H1 (cell line): ENCODE measurements around the gene MSTO1.
"Not testable (repeated sequence)": the region's sequence is repeated elsewhere in the genome, so short reads cannot be mapped to it uniquely, and the experiment has no call there.

Source experiments
- ATF2 ChIP-seq: IDR thresholded peaks from 2 replicates; pipeline ENCODE4 v1.6.1; 2012; ENCODE audit warnings: low read length, inconsistent platforms
- CREB1 ChIP-seq: IDR thresholded peaks from 2 replicates; pipeline ENCODE4 v1.6.1; 2012; ENCODE audit warnings: inconsistent platforms
- CTCF ChIP-seq, 3 experiments: IDR thresholded peaks; 1 replicate in 2 of 3; 2 replicates in 1 of 3; pipeline versions ENCODE4 v1.5.1 to v1.6.1; 2011; ENCODE audit warnings: low read length in 3 of 3, mild to moderate bottlenecking in 3 of 3, inconsistent platforms in 2 of 3, low read depth in 1 of 3, moderate library complexity in 1 of 3; ENCODE audit not compliant: insufficient read depth in 1 of 3; ENCODE audit errors: control extremely low read depth in 1 of 3
- EZH2 ChIP-seq: fragments of 200-600 bp; sonication (generic); IDR thresholded peaks from 2 replicates; pipeline ENCODE4 v1.7.1; 2012; ENCODE audit warnings: low read depth, mild to moderate bottlenecking, moderate library complexity, low read length, inconsistent platforms; ENCODE audit not compliant: severe bottlenecking
- JUND ChIP-seq: IDR thresholded peaks from 2 replicates; pipeline ENCODE4 v1.6.1; 2011; ENCODE audit warnings: mild to moderate bottlenecking, improper control_type of control experiment, low read length
- KDM4A ChIP-seq: IDR thresholded peaks from one replicate; pipeline ENCODE4 v1.7.1; 2012; ENCODE audit warnings: low read depth, mild to moderate bottlenecking, moderate library complexity, low read length, inconsistent platforms; ENCODE audit not compliant: severe bottlenecking
- KDM5A ChIP-seq: fragments of 200-600 bp; IDR thresholded peaks from 2 replicates; pipeline ENCODE4 v1.7.1; 2012; ENCODE audit warnings: mild to moderate bottlenecking, low read length, inconsistent platforms, mixed read lengths
- POLR2A ChIP-seq, 2 experiments: IDR thresholded peaks; 1 replicate in 1 of 2; 2 replicates in 1 of 2; pipeline ENCODE4 v1.6.1; 2011; ENCODE audit warnings: low read depth in 2 of 2, low read length in 2 of 2, mild to moderate bottlenecking in 2 of 2; ENCODE audit errors: control extremely low read depth in 1 of 2
- POLR2AphosphoS5 ChIP-seq: IDR thresholded peaks from 2 replicates; pipeline ENCODE4 v1.6.1; 2011; ENCODE audit warnings: low read depth, low read length
- RAD21 ChIP-seq, 2 experiments: IDR thresholded peaks in 1 of 2; conservative IDR thresholded peaks in 1 of 2; 2 replicates each; pipeline ENCODE4 v1.6.1; 2011; ENCODE audit warnings: low read depth in 2 of 2, low read length in 2 of 2, improper control_type of control experiment in 1 of 2, inconsistent platforms in 1 of 2, mild to moderate bottlenecking in 1 of 2, moderate library complexity in 1 of 2
- RBBP5 ChIP-seq: IDR thresholded peaks from 2 replicates; pipeline ENCODE4 v1.7.1; 2012; ENCODE audit warnings: low read depth, mild to moderate bottlenecking, inconsistent platforms, low read length, moderate library complexity, borderline replicate concordance
- RNF2 ChIP-seq: fragments of 200-900, 300-1000 bp; sonication (generic); IDR thresholded peaks from 2 replicates; pipeline ENCODE4 v1.7.1; 2016; ENCODE audit warnings: borderline replicate concordance, low read depth, mild to moderate bottlenecking, antibody characterized with exemption, low read length; ENCODE audit not compliant: poor library complexity, severe bottlenecking; ENCODE audit errors: missing control alignments
- YY1 ChIP-seq: IDR thresholded peaks from 2 replicates; pipeline ENCODE4 v1.6.1; 2011; ENCODE audit warnings: low read depth, mild to moderate bottlenecking, low read length

- TF ChIP-seq POLR2A (IDR thresholded peaks at IDR 0.05; ENCODE audit: control extremely low read depth in 1 of 2, low read depth in 2 of 2, low read length in 2 of 2); RBBP5; CTCF (IDR thresholded peaks at IDR 0.05; ENCODE audit: control extremely low read depth in 1 of 3, insufficient read depth in 1 of 3, low read depth in 1 of 3, low read length in 3 of 3); JUND; EZH2; KDM4A; RNF2; RAD21 (IDR thresholded peaks at IDR 0.05 in 1 of 2, conservative IDR thresholded peaks at IDR 0.05 in 1 of 2; ENCODE audit: low read depth in 2 of 2, low read length in 2 of 2); CREB1; ATF2; KDM5A; YY1; POLR2AphosphoS5: not testable (repeated sequence)
Observed at GRCh38 chr1:155599828-155600572, 10.0 kb upstream of the MSTO1 start.
